K562 (cell line): Measurements from ENCODE around the gene HINT3. TPM values are rescaled to one million over a fixed set of nuclear protein-coding genes. Genes with fewer than 3 reads are reported as not detected.

Source experiments
- CCNT2 ChIP-seq: IDR thresholded peaks from 2 replicates; pipeline ENCODE4 v1.6.1; 2011; ENCODE audit warnings: borderline replicate concordance, low read depth, mild to moderate bottlenecking, moderate library complexity, mixed read lengths, low read length; ENCODE audit not compliant: insufficient read length; ENCODE audit errors: extremely low read depth
- COPS2 ChIP-seq: fragments of 450-650 bp; conservative IDR thresholded peaks from 2 replicates; pipeline ENCODE4 v1.6.1; 2016; ENCODE audit warnings: mild to moderate bottlenecking, moderate library complexity
- DMBX1 ChIP-seq: fragments of 250-450 bp; sonication (Bioruptor Pico); IDR thresholded peaks from 2 replicates; pipeline ENCODE4 v1.8.0; 2022; ENCODE audit warnings: inconsistent platforms, mild to moderate bottlenecking, moderate library complexity, borderline replicate concordance
- EHMT2 ChIP-seq: fragments of 450-650 bp; IDR thresholded peaks from 2 replicates; pipeline ENCODE4 v1.6.1; 2018; ENCODE audit warnings: antibody characterized with exemption
- HCFC1 ChIP-seq: IDR thresholded peaks from 2 replicates; pipeline ENCODE4 v1.6.1; 2012; ENCODE audit warnings: low read depth, low read length, improper control_type of control experiment
- MAFF ChIP-seq: IDR thresholded peaks from 2 replicates; pipeline ENCODE4 v1.6.1; 2012; ENCODE audit warnings: low read length, improper control_type of control experiment
- NCOA1 ChIP-seq: fragments of 450-650 bp; IDR thresholded peaks from 2 replicates; pipeline ENCODE4 v1.6.1; 2016; ENCODE audit warnings: low read depth
- NFXL1 ChIP-seq: fragments of 450-650 bp; formaldehyde crosslinking; IDR thresholded peaks from 2 replicates; pipeline ENCODE4 v1.4.0; 2021; ENCODE audit warnings: mild to moderate bottlenecking
- RBBP5 ChIP-seq: fragments of 200-600 bp; sonication (generic); IDR thresholded peaks from 2 replicates; pipeline ENCODE4 v1.6.1; 2012; ENCODE audit warnings: borderline replicate concordance, mild to moderate bottlenecking, low read length, control low read depth, inconsistent platforms; ENCODE audit not compliant: insufficient read depth, poor library complexity, severe bottlenecking
- SMAD1 ChIP-seq: fragments of 150-350 bp; IDR thresholded peaks from 2 replicates; pipeline ENCODE4 v1.6.1; 2014; ENCODE audit warnings: low read length, low read depth; ENCODE audit not compliant: partially characterized antibody
- SMARCE1 ChIP-seq: fragments of 450-650 bp; IDR thresholded peaks from 2 replicates; pipeline ENCODE4 v1.7.1; 2016; ENCODE audit warnings: mild to moderate bottlenecking
- SUPT5H ChIP-seq: fragments of 450-650 bp; IDR thresholded peaks from 2 replicates; pipeline ENCODE4 v1.6.1; 2016
- ZNF431 ChIP-seq: sonication (generic); formaldehyde crosslinking; IDR thresholded peaks from 2 replicates; pipeline ENCODE4 v1.8.0; 2022; ENCODE audit warnings: mild to moderate bottlenecking, missing genetic modification reagents
- ZNF707 ChIP-seq: fragments of 250-450 bp; sonication (Bioruptor Pico); conservative IDR thresholded peaks from 2 replicates; pipeline ENCODE4 v1.8.0; 2022; ENCODE audit warnings: inconsistent platforms, mild to moderate bottlenecking, moderate library complexity
- polyA plus RNA-seq, 8 experiments: library from polyadenylated mRNA; depleted of rRNA in 4 of 8; stranded (reverse) in 5 of 8; unstranded in 3 of 8; fragments of >200 nt; fragmentation: Nextera tagmentation in 2 of 8; fragmentation: Illumina TruSeq in 1 of 8; extraction: Ambion mirVana in 2 of 8; extraction: Trizol in 1 of 8; gene quantifications; 2 replicates each; pipeline versions ENCODE4 v1.2.1 to v1.2.3, GENCODE V29; 2011 to 2014; ENCODE audit warnings: inconsistent platforms in 1 of 8, missing spikeins in 1 of 8
- total RNA-seq, 7 experiments: library from RNA; depleted of rRNA in 6 of 7; stranded (reverse); fragments of >200 nt in 6 of 7; fragmentation: Illumina TruSeq in 2 of 7; extraction: Trizol in 2 of 7; gene quantifications; 2 replicates each; pipeline versions ENCODE4 v1.2.1 to v1.2.3, GENCODE V29; 2011 to 2021; ENCODE audit warnings: low replicate concordance in 1 of 7
- TF ChIP-seq, protein P1 (sequence below), 2 experiments: fragments of 450-650 bp; IDR thresholded peaks; 2 replicates each; pipeline ENCODE4 v1.6.1; 2018; ENCODE audit warnings: mild to moderate bottlenecking in 2 of 2, low read depth in 1 of 2; ENCODE audit not compliant: partially characterized antibody in 2 of 2
- TF ChIP-seq, protein P2 (sequence below): fragments of 250-450 bp; sonication (Bioruptor Pico); IDR thresholded peaks from 2 replicates; pipeline ENCODE4 v1.5.0; 2020; ENCODE audit warnings: mild to moderate bottlenecking
- TF ChIP-seq, protein P3 (sequence below): sonication (generic); formaldehyde crosslinking; IDR thresholded peaks from 2 replicates; pipeline ENCODE4 v1.8.1; 2022; ENCODE audit warnings: missing genetic modification reagents
- TF ChIP-seq, protein P4 (sequence below): fragments of 450-650 bp; IDR thresholded peaks from 2 replicates; pipeline ENCODE4 v1.6.1; 2016

The HINT3 gene
- total and polyA plus RNA-seq, 9 of the 15 experiments (the other 6 are each of a cell fraction or from before 2014, with no cell fraction given): 1.4 to 16.6 (median 10.8) TPM

DNA sequence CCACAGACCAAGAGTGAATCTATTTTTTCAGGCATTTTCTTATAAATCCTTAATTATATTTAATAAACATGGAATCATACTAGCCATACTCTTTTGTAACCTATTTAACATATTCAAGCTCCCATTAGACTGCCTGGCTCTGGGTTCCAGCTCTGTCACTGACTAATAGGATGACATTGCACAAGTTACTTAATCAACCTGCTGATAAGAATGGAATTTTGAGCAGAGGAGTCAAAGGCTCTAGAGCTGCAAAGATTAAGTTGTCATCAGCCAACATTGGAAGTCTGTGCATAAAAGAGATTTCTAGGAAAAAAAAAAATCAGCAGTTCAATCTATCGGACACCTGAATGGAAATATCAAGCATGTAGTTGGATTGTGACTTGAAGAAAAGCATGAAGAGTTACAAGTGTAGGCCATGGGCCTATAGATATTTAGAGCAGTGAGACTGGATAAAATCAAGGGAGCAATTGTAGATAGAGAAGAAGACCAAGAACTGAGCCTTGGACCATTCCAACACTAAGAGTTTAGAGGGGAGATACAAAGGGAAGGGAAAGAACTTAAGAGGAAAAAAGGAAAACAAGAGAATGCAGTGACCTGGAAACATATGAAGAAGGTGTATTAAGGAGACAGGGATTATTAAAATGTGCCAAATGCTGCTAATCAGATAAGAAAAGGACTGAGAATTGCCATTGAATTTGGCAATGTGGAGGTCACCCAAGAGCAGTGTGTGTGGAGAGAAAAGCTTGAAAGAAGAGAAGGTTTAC lies 11.0 kb upstream of the HINT3 start (continued):
- TF ChIP-seq HCFC1 (no peak), SUPT5H (no peak), ZNF431 (CRISPR knock-in tag) (no peak), SMARCE1 (peak; percentile 28; the same call in 1 of the 2 replicates), CCNT2 (peak; percentile 80), ZNF707 (CRISPR knock-in tag) (no peak), DMBX1 (CRISPR knock-in tag) (0 out of 2 replicates have a peak, but pooled peaks have one; percentile 21), NCOA1 (no peak; the same call in 1 of the 2 replicates), SMAD1 (no peak), COPS2 (no peak), NFXL1 (CRISPR knock-in tag) (no peak), EHMT2 (peak; percentile 43; the same call in 1 of the 2 replicates), MAFF (peak; percentile 79; the same call in 1 of the 2 replicates), RBBP5 (no peak)
- TF ChIP-seq, protein P1, sequence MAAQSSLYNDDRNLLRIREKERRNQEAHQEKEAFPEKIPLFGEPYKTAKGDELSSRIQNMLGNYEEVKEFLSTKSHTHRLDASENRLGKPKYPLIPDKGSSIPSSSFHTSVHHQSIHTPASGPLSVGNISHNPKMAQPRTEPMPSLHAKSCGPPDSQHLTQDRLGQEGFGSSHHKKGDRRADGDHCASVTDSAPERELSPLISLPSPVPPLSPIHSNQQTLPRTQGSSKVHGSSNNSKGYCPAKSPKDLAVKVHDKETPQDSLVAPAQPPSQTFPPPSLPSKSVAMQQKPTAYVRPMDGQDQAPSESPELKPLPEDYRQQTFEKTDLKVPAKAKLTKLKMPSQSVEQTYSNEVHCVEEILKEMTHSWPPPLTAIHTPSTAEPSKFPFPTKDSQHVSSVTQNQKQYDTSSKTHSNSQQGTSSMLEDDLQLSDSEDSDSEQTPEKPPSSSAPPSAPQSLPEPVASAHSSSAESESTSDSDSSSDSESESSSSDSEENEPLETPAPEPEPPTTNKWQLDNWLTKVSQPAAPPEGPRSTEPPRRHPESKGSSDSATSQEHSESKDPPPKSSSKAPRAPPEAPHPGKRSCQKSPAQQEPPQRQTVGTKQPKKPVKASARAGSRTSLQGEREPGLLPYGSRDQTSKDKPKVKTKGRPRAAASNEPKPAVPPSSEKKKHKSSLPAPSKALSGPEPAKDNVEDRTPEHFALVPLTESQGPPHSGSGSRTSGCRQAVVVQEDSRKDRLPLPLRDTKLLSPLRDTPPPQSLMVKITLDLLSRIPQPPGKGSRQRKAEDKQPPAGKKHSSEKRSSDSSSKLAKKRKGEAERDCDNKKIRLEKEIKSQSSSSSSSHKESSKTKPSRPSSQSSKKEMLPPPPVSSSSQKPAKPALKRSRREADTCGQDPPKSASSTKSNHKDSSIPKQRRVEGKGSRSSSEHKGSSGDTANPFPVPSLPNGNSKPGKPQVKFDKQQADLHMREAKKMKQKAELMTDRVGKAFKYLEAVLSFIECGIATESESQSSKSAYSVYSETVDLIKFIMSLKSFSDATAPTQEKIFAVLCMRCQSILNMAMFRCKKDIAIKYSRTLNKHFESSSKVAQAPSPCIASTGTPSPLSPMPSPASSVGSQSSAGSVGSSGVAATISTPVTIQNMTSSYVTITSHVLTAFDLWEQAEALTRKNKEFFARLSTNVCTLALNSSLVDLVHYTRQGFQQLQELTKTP (IDR thresholded peaks at IDR 0.05; ENCODE audit: low read depth in 1 of 2, partially characterized antibody in 2 of 2): no peak
- TF ChIP-seq, protein P2, sequence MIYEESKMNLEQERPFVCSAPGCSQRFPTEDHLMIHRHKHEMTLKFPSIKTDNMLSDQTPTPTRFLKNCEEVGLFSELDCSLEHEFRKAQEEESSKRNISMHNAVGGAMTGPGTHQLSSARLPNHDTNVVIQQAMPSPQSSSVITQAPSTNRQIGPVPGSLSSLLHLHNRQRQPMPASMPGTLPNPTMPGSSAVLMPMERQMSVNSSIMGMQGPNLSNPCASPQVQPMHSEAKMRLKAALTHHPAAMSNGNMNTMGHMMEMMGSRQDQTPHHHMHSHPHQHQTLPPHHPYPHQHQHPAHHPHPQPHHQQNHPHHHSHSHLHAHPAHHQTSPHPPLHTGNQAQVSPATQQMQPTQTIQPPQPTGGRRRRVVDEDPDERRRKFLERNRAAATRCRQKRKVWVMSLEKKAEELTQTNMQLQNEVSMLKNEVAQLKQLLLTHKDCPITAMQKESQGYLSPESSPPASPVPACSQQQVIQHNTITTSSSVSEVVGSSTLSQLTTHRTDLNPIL (CRISPR knock-in tag): no peak
- TF ChIP-seq, protein P3, sequence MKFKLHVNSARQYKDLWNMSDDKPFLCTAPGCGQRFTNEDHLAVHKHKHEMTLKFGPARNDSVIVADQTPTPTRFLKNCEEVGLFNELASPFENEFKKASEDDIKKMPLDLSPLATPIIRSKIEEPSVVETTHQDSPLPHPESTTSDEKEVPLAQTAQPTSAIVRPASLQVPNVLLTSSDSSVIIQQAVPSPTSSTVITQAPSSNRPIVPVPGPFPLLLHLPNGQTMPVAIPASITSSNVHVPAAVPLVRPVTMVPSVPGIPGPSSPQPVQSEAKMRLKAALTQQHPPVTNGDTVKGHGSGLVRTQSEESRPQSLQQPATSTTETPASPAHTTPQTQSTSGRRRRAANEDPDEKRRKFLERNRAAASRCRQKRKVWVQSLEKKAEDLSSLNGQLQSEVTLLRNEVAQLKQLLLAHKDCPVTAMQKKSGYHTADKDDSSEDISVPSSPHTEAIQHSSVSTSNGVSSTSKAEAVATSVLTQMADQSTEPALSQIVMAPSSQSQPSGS (CRISPR knock-in tag): no peak
- TF ChIP-seq, protein P4, sequence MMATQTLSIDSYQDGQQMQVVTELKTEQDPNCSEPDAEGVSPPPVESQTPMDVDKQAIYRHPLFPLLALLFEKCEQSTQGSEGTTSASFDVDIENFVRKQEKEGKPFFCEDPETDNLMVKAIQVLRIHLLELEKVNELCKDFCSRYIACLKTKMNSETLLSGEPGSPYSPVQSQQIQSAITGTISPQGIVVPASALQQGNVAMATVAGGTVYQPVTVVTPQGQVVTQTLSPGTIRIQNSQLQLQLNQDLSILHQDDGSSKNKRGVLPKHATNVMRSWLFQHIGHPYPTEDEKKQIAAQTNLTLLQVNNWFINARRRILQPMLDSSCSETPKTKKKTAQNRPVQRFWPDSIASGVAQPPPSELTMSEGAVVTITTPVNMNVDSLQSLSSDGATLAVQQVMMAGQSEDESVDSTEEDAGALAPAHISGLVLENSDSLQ: no peak
